GM21423 (cell line): ENCODE results near the gene MAGOHB.
"Not testable (repeated sequence)": the region's sequence is repeated elsewhere in the genome, so short reads cannot be mapped to it uniquely, and the experiment has no call there.

Experiments used
- ATAC-seq: cut with Tn5 transposase; IDR thresholded peaks from one replicate; pipeline ENCODE4 v1.9.1; 2021; ENCODE audit warnings: mild to moderate bottlenecking, moderate library complexity; ENCODE audit not compliant: unreplicated experiment

The MAGOHB gene

DNA sequence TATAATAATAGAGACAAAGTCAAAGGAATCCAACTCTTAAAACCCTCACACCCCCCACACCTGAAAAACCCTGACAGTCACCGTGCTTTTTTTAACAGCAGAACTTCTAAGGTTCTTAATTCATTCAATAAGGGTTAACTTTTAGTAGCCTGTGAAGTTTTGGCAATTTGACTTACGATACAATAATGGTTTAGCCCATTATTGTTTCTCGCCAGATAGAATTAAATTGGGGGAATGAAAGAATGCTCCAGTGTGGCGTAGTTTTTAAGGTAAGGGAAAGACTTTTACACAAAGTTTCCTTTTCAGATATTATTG is 604 bp upstream of the MAGOHB start:
- no peak for ATAC-seq

GRCh38 chr12:10612984-10613348 is 443 bp downstream of the MAGOHB start:
- peak; percentile 3 for ATAC-seq

- ATAC-seq: no peak
Observed at GRCh38 chr12:10612110-10612509, 1.3 kb downstream of the MAGOHB start.

GRCh38 chr12:10611258-10611657 is 2.2 kb downstream of the MAGOHB start:
- not testable (repeated sequence) for ATAC-seq

- ATAC-seq: no peak
Observed at GRCh38 chr12:10610188-10610587, 3.2 kb downstream of the MAGOHB start.

GRCh38 chr12:10607885-10608458 is 5.4 kb downstream of the MAGOHB start:
- ATAC-seq: no peak

GRCh38 chr12:10601860-10602259 is 11.5 kb downstream of the MAGOHB start:
- ATAC-seq: no peak

- ATAC-seq: no peak
Observed at GRCh38 chr12:10600988-10601387, 12.4 kb downstream of the MAGOHB start.

GRCh38 chr12:10595881-10596280 is 17.5 kb downstream of the MAGOHB start:
- ATAC-seq: no peak

GRCh38 chr12:10590966-10591365 is 22.4 kb downstream of the MAGOHB start:
- no peak for ATAC-seq

GRCh38 chr12:10584415-10584814 is 29.0 kb downstream of the MAGOHB start:
- ATAC-seq: no peak

DNA sequence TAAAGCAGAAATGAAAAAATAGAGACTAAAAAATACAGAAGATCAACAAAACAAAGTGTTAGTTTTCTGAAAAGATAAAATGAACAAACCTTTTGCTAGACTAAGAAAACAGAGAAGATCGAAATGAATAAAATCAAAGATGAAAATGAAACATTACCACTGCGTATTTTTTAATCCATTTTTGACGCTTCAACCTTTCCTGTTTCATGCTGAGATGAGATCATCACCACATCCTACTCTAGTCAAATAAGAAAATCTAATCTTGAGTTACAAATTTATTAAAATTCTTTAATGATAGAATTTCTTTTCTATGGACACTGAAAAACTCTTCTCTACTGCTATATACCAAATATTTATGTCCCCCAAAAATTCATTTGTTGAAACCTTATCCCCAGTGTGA is 30.7 kb downstream of the MAGOHB start:
- no peak for ATAC-seq

GRCh38 chr12:10582133-10582532 is 31.3 kb downstream of the MAGOHB start:
- ATAC-seq: not testable (repeated sequence)

- no peak for ATAC-seq
Observed at GRCh38 chr12:10574307-10574706, 39.1 kb downstream of the MAGOHB start.

DNA sequence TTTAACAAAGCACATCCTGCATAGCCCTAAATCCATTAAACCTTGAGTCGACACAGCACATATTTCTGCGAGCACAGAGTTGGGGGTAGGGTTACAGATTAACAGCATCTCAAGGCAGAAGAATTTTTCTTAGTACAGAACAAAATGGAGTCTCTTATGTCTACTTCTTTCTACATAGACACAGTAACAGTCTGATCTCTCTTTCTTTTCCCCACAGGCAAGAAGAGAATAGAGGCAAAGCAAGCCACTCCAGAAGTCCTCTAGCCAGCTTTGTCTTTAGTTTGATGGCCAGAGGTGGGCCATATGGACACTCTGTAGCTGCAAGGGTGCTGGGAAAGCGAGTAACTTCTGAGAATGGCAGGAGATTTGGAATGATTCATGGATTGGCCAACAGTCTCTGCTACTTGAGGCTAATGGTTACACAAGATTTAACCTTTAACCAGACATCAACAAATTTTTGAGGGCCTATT is 41.4 kb downstream of the MAGOHB start:
- not testable (repeated sequence) for ATAC-seq

DNA sequence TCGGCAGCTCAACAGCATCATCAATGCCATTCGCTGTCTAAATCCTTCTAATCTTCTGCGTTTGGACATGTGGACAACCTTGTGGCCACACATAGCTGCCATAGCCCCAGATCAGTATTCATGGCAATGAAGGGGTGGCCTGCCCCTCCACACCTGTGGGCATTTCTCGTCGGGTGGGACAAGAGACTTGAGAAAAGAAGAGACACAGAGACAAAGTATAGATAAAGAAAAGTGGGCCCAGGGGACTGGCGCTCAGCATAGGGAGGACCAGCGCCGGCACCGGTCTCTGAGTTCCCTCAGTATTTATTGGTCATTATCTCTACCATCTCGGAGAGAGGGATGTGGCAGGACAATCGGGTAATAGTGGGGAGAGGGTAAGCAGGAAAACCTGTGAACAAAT is 42.3 kb downstream of the MAGOHB start:
- no peak for ATAC-seq

DNA sequence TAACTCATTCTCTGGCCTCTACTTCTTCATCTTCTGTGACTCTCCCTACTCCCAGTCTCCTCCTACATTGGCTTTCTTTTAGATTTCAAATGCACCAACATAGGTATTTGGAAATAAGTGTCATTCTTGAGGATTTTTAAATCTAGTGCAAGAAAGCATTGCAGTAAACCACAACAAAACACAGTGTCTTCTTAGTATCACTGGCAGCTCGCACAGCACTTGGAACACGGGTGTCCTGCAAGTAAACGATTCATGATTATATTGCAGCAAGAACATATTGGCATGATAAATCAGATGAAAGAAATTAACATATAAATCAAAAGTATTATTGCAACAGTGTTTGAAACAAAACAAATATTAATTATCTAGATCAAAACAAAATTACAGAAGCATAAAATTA is 45.6 kb downstream of the MAGOHB start:
- ATAC-seq: no peak

DNA sequence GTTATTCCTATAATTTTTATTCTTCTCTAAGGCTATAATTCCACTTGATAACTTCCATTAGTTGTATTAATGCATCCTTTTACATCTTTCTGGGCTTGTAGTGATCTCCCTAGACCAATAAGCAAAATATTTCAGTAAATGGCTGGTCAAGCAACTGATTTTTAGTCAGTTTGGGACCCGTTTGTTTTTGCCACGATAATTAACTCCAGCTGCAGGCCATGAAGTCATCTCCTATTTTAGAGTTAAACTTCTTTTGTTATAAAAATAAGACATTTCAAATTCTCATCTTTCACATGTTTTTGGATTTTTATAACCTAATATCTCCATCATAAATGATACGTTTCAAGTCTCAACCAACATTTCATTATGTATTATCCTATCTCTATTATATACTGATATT is 49.4 kb downstream of the MAGOHB start:
- ATAC-seq: no peak

DNA sequence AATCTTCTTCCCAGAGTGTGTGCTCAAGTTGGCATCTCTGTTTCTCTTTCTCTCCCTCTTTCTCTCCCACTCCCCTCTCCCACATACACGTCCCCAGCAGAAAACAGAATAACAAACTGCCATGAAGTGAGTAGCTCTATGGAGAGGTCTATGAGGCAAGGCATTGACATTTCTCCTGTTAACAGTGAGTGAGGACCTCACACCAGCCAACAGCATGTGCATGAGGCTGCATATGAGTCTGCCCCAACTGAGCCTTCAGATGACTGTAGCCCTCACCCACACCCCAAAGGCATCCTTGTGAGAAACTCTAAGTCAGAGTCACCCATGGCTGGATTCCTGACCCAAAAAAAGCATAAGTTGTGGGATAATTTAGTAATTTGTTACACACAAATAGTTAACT is 50.4 kb downstream of the MAGOHB start:
- ATAC-seq: no peak

DNA sequence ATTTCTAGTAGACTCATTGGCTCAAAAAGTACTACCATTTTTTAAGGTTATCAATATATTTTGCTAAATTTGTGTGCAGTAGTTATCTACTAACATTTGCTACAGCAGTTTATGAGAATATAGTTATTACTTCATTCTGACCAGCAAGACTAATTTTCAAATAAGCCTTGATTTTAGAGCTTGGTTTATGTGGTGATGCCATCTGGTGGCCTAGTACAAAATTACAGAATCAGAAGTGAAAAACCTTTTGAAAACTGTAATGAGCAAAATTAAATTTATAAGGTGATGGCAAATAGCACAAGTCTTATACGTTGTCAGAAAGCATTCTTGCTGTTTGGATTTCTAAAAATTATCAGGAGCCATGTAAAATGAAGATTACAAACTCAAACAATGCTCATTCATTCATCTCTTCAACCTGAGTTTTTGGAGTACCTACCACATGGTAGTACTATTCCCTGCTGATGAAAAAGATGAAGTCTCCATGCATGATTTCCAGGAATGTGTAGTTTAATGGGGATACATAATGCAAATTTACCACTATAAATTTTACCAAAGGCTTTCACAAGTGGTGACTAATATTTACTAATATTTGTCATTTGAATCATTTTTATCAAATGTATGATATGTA is 51.0 kb downstream of the MAGOHB start:
- ATAC-seq: no peak

DNA sequence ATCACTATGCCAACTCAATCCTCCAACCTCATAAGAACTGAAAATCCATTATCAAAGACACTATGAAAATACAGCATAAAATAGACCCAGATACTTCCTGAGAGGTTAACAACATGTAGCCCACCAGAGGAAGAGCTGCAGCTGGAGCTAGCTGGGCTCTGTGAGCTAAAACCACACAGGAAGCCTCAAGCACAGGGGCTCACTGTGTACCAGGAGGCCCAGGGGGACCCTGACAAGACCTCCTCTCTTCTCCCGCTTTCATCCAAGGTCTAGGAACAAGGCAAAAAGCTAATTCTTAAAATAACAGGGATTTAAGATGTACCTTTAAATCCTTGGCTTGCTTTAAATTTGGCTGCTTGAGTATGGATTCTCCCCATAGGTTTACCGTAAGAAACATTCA is 54.2 kb downstream of the MAGOHB start:
- no peak for ATAC-seq

- ATAC-seq: no peak
Observed at GRCh38 chr12:10558789-10559188, 54.6 kb downstream of the MAGOHB start.

GRCh38 chr12:10558301-10558700 is 55.1 kb downstream of the MAGOHB start:
- no peak for ATAC-seq
